HG02798 (cell line): ENCODE measurements around the gene DCAF6.

Experiments used
- ATAC-seq: cut with Tn5 transposase; IDR thresholded peaks from one replicate; pipeline ENCODE4 v1.9.1; 2021; ENCODE audit warnings: mild to moderate bottlenecking; ENCODE audit not compliant: unreplicated experiment, poor library complexity

The DCAF6 gene

GRCh38 chr1:167955915-167956314, 19.4 kb downstream of the DCAF6 start:
- ATAC-seq = no peak

- ATAC-seq = no peak
These were observed 21.2 kb downstream of the DCAF6 start for GRCh38 chr1:167957710-167958109.

GRCh38 chr1:167964646-167965045, 28.2 kb downstream of the DCAF6 start:
- ATAC-seq = no peak

GRCh38 chr1:167966050-167966449, 29.6 kb downstream of the DCAF6 start:
- no peak for ATAC-seq

GRCh38 chr1:167968569-167968968, 32.1 kb downstream of the DCAF6 start:
- ATAC-seq = no peak

GRCh38 chr1:167973832-167974231, 37.3 kb downstream of the DCAF6 start:
- no peak for ATAC-seq

GRCh38 chr1:167974698-167975097, 38.2 kb downstream of the DCAF6 start:
- ATAC-seq = no peak

- ATAC-seq = no peak
These were observed 40.8 kb downstream of the DCAF6 start for GRCh38 chr1:167977245-167977644.

GRCh38 chr1:167981933-167982332, 45.5 kb downstream of the DCAF6 start:
- no peak for ATAC-seq

GRCh38 chr1:167983797-167984420, 47.4 kb downstream of the DCAF6 start:
- ATAC-seq = no peak

- ATAC-seq = no peak
These were observed 48.5 kb downstream of the DCAF6 start for GRCh38 chr1:167984886-167985489.

- ATAC-seq = no peak
These were observed 50.7 kb downstream of the DCAF6 start for GRCh38 chr1:167987174-167987573.

- no peak for ATAC-seq
These were observed 55.1 kb downstream of the DCAF6 start for GRCh38 chr1:167991546-167991945.

- no peak for ATAC-seq
These were observed 57.2 kb downstream of the DCAF6 start for GRCh38 chr1:167993720-167994119.

GRCh38 chr1:167994560-167994959, 58.1 kb downstream of the DCAF6 start:
- ATAC-seq = no peak

- no peak for ATAC-seq
These were observed 58.6 kb downstream of the DCAF6 start for GRCh38 chr1:167995038-167995437.

GRCh38 chr1:167996266-167996665, 59.8 kb downstream of the DCAF6 start:
- no peak for ATAC-seq

- no peak for ATAC-seq
These were observed 60.6 kb downstream of the DCAF6 start for GRCh38 chr1:167997037-167997575.

GRCh38 chr1:167999877-168000276, 63.4 kb downstream of the DCAF6 start:
- ATAC-seq = no peak

- no peak for ATAC-seq
These were observed 64.2 kb downstream of the DCAF6 start for GRCh38 chr1:168000656-168001055.

- no peak for ATAC-seq
These were observed 64.7 kb downstream of the DCAF6 start for GRCh38 chr1:168001213-168001612.

- no peak for ATAC-seq
These were observed 68.0 kb downstream of the DCAF6 start for GRCh38 chr1:168004531-168004930.
